HL-60/S4 (cell line): Measurements from ENCODE around the gene CDC42EP1.
"Not testable (repeated sequence)": the region's sequence is repeated elsewhere in the genome, so short reads cannot be mapped to it uniquely, and the experiment has no call there.

Experiments used
- in situ Hi-C: fragments of 300-500 bp; cut with MboI; formaldehyde crosslinking; loops from 2 replicates; pipeline ENCODE4 v1.14.3; 2022; ENCODE audit warnings: low sequenced_read_pairs

The CDC42EP1 gene

GRCh38 chr22:37575490-37576003 is 15.3 kb downstream of the CDC42EP1 start:
- in situ Hi-C loops = no loop called here

- in situ Hi-C loops = no loop called here
Measured at GRCh38 chr22:37578002-37578401, 17.7 kb downstream of the CDC42EP1 start.

- in situ Hi-C loops = no loop called here
Measured at GRCh38 chr22:37581504-37581903, 21.2 kb downstream of the CDC42EP1 start.

GRCh38 chr22:37582526-37582925 is 22.2 kb downstream of the CDC42EP1 start:
- in situ Hi-C loops = no loop called here

GRCh38 chr22:37588546-37589215 is 28.4 kb downstream of the CDC42EP1 start:
- in situ Hi-C loops = no loop called here

GRCh38 chr22:37589636-37590035 is 29.4 kb downstream of the CDC42EP1 start:
- in situ Hi-C loops = no loop called here

- in situ Hi-C loops = not testable (repeated sequence)
Measured at GRCh38 chr22:37591081-37591480, 30.8 kb downstream of the CDC42EP1 start.

GRCh38 chr22:37591823-37592404 is 31.6 kb downstream of the CDC42EP1 start:
- in situ Hi-C loops = no loop called here

GRCh38 chr22:37594237-37594636 is 34.0 kb downstream of the CDC42EP1 start:
- in situ Hi-C loops = no loop called here

GRCh38 chr22:37599153-37599552 is 38.9 kb downstream of the CDC42EP1 start:
- in situ Hi-C loops = no loop called here

GRCh38 chr22:37601203-37601539 is 40.9 kb downstream of the CDC42EP1 start:
- in situ Hi-C loops = no loop called here

GRCh38 chr22:37601540-37602442 is 41.5 kb downstream of the CDC42EP1 start:
- in situ Hi-C loops = no loop called here

- in situ Hi-C loops = not testable (repeated sequence)
Measured at GRCh38 chr22:37602546-37603277, 42.4 kb downstream of the CDC42EP1 start.

GRCh38 chr22:37604074-37604473 is 43.8 kb downstream of the CDC42EP1 start:
- in situ Hi-C loops = no loop called here

- in situ Hi-C loops = no loop called here
Measured at GRCh38 chr22:37604875-37605274, 44.6 kb downstream of the CDC42EP1 start.

GRCh38 chr22:37607010-37607934 is 47.0 kb downstream of the CDC42EP1 start:
- in situ Hi-C loops = no loop called here

GRCh38 chr22:37607935-37608476 is 47.7 kb downstream of the CDC42EP1 start:
- in situ Hi-C loops = no loop called here

- in situ Hi-C loops = no loop called here
Measured at GRCh38 chr22:37608477-37609239, 48.4 kb downstream of the CDC42EP1 start, which contains the start of gene GGA1. Gene GGA1 (plus strand): TSS chr22:37608834. CDS start chr22:37608861, 27 bp downstream.
